GM21526 (cell line): Measurements from ENCODE around the gene SMG7.

Experiments used
- ATAC-seq: cut with Tn5 transposase; IDR thresholded peaks from one replicate; pipeline ENCODE4 v1.9.1; 2021; ENCODE audit warnings: moderate library complexity; ENCODE audit not compliant: unreplicated experiment, low FRiP score

SMG7 gene

DNA sequence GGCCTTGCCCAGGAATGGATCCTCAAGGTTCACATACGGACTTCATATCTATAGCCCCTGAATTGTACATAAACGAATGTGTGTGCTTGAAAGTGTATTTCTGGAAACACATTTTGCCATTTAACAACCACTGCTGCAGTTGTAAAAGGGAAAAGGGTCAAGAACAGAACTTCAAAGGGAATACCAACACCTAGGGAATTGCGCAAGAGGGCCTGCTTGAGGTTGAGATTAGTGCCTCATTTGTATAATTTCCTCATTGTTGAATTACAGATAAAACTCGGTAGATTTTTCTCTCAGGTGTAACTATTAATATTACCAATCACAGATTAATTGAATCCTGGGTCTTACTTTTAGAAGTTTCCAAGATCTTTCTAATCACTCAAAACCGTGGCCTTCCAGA, 111.8 kb downstream of the SMG7 start:
- no peak for ATAC-seq

GRCh38 chr1:183585038-183585437, 112.7 kb downstream of the SMG7 start:
- ATAC-seq = no peak

DNA sequence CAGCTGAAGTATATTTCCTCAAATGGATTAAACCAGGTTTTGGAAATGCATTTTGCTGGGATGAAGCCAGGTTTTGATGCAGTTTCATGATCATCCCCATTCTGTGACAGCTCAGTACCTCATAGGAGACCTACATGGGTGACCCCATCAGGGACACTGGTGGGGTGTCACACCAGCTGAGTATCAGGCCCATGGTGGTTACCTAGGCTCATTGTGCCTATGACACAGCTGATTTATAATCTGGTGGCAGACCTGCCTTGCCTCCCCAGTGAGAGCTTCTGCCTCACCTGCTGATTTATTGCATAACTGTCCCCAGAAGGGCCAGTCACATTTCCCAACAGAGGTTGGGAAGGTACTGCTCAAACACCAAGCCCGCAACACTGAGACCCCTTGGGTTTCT, 114.2 kb downstream of the SMG7 start:
- ATAC-seq = no peak

DNA sequence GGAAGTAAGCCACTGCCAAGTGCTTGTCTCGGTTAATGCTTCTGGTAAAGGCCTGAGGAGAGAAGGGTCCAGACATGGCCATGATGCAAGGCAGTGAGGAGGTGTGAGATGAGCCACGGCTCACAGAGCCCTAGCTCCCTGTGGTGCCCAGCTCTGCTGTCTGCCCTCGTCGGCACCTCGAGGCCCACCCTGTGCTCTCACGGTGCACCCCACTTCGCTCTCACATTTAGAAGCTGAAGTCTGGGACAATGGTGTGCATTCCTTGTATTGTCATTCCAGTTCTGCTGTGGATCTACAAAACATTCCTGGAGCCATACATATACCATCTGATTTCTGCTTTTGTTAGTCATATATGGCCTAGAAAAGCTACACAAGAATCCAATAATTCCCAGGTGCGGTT, 114.6 kb downstream of the SMG7 start:
- no peak for ATAC-seq

DNA sequence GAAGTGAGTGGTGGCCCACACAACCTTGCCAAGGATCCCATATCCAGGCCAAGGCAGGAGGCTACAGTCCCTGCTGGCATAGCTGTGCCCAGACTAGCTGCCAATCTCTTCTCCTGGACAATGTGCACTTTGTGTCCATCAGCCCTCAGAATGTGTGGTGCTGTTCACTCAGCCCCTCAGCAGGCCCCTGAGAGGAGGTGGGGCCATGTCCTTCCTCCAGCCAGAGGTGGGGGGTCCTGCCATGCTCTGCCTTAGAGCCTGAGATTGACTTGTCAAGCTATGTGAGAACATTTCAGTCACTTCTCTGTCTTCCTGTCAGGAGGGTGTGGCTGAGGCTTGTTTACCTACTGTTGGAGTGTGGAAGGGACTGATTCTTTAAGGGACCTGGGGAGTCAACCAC, 116.5 kb downstream of the SMG7 start:
- no peak for ATAC-seq

- ATAC-seq = no peak
Measured at GRCh38 chr1:183589384-183589783, 117.1 kb downstream of the SMG7 start.

DNA sequence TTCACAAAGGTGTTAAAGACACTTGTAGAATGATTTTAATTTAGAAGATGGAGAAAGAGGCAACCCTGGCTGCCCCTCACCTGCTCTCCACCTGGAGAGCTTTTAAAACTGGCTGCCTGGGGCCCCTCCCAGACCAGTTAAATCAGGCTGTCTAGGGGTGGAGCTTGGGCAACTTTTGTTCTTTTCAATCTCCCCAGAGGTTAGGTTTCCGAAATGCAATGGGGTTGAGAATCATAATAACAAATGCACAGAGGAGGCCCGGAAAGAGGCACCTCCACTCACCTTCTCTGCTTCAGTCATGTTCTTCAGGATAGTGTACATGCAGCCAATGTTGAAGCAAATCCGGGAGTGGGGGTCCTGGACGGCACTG, 117.6 kb downstream of the SMG7 start:
- ATAC-seq = no peak

DNA sequence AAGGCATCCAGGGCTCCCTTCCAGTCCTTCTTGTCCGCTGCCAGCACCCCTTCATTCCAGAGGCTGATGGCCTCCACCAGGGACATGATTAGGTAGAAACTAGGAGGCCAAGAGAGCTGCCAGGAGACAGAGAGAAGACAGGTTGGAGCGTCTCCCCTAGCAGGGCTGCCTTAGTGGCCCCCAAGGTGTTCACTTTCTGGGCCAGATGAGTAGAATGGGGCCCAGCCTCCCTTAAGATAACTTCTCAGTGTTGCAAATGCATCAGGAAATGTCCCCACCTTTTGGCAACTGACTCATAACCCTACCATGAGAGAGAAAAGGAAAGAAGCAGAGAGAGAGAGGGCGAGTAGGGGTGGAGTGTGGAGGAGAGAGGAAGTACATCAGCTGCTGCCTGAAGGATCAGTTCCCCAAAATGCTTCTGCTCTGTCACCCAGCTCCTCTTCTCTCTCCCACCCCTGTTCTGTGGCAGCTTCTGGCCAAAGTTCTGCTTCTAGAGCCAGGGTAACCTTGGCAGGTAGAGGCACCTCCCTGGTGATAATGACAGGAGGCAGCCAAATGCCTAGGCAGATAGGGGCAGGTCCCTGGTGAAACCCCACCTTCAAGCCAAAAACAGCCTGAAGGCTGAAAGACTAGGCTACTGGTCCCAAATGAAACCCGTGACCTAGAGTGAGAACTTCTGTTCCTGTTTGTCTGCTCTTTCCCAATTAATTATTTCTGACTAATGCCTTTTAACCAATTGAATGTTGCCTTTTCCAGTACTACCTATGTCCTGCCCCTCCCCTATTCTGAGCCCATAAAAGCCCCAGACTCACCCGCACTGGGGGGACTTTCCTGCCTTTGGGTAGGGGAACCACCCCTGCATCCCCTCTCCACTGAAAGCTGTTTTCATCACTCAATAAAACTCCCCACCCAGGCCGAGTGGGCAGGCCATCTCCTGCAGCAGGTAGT, 118.2 kb downstream of the SMG7 start, which contains the start of gene NCF2:
Gene NCF2 (minus strand): TSS at position 216 of the 948 bp plus-strand sequence. CDS start 130 bp downstream, at position 86.
- peak; percentile 83 for ATAC-seq

DNA sequence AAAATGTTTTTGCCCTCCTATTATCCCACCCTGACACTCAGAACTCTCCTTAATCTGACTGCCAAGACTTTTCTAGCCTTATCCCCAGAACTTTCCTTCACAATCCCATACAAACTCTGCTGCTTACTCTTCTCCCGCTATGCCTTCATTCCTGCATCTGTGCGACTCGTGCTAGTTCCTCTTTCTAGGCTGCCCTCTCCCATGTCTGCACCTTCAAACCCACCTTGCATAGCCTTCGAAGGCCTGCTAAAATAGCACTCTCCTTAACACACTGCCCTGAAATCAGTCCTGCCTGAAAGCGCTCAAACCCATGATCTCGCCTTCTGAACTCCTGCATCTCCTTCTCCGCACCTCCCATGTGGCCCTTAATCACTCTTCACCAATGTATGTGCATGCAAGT, 120.4 kb downstream of the SMG7 start:
- no peak for ATAC-seq

GRCh38 chr1:183593356-183593755, 121.1 kb downstream of the SMG7 start:
- ATAC-seq = peak; percentile 45

GRCh38 chr1:183595537-183595936, 123.2 kb downstream of the SMG7 start:
- ATAC-seq = no peak

DNA sequence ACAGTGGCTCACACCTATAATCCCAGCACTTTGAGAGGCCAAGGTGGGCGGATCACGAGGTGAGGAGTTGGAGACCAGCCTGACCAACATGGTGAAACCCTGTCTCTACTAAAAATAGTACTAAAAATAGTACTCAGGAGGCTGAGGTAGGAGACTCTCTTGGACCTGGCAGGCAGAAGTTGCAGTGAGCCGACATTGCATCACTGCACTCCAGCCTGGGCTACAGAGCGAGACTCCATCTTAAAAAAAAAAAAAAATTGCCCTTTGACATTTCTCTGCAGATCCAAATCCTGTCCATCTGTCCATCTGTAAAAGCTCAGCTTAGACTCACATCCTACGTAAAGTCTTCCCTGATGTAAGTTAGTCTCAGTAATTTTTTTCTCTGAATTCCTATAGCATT, 124.2 kb downstream of the SMG7 start:
- no peak for ATAC-seq

GRCh38 chr1:183597656-183598347, 125.5 kb downstream of the SMG7 start:
- ATAC-seq = no peak

GRCh38 chr1:183598386-183598785, 126.1 kb downstream of the SMG7 start:
- ATAC-seq = peak; percentile 48

GRCh38 chr1:183600136-183600535, 127.8 kb downstream of the SMG7 start:
- ATAC-seq = no peak

DNA sequence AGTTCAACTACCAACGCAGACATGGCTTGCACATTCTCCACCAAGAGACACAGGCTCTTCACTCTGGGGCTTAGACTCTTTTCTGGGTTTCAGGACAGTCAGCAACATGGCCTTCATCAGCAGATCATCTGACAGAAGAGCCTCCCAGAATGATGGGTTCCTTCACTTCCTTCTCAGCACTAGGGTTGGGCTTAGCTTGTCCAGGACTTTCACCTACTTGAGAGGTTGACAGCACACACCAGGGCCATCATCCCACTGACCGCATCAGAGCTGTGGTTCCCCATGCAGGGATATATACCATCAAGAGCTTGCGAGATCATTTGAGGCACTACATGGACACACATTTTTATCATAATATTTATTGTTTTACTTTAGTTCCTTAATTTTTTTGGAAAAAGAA, 128.3 kb downstream of the SMG7 start:
- no peak for ATAC-seq

DNA sequence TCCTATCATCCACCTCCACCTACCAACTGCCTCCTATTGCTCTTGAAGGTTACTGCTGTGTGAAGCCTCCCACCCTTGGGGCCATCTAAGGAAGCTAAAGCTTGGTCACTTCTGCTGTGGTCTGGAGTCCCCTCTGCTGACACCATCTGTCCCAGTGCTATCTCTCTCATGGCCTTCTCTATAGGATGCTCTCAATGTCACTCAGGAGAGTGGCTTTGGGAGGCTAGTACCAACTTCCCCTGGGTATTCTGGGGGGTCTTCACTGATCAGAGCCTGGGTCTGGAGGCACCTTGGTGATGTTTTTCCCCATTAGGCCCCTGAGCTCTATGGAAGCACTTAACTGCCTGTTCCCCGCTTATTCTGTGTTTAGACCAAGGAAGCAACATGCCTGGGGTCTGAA, 130.2 kb downstream of the SMG7 start:
- ATAC-seq = no peak
